Natural killer cell (primary cell): ENCODE results near the gene ANKRD11. TPM values are rescaled to one million over a fixed set of nuclear protein-coding genes. Genes with fewer than 3 reads are reported as not detected.

Experiments used
- ATAC-seq, 3 donors: fragments of 150-1000 bp in 2 of 3; fragments of 200-7000 bp in 1 of 3; cut with Tn5 transposase; 1 replicate in 1 of 3; 2 replicates in 2 of 3; pipeline ENCODE4 v1.10.0; 2021; ENCODE audit warnings: mild to moderate bottlenecking in 2 of 3, moderate library complexity in 2 of 3
- DNase-seq, 2 donors: peaks; one replicate each; pipeline versions ENCODE4 v3.0.0 to v3.0.0-alpha.2; 2013 to 2021; ENCODE audit warnings: mixed read lengths in 1 of 2
- H3K27ac ChIP-seq: one replicate; pipeline ENCODE4 v1.5.1; 2013; ENCODE audit warnings: mild to moderate bottlenecking, low read length
- H3K27me3 ChIP-seq: one replicate; pipeline ENCODE4 v1.6.1; 2013; ENCODE audit warnings: low read length; ENCODE audit not compliant: control insufficient read depth, insufficient read depth
- H3K36me3 ChIP-seq: one replicate; pipeline ENCODE4 v1.6.1; 2013; ENCODE audit warnings: low read length; ENCODE audit not compliant: control insufficient read depth, insufficient read depth
- H3K4me1 ChIP-seq: one replicate; pipeline ENCODE4 v1.6.1; 2013; ENCODE audit warnings: low read length; ENCODE audit not compliant: control insufficient read depth, insufficient read depth
- H3K4me3 ChIP-seq: one replicate; pipeline ENCODE4 v1.5.1; 2013; ENCODE audit warnings: low read length
- H3K9me3 ChIP-seq: one replicate; pipeline ENCODE4 v1.6.1; 2013; ENCODE audit warnings: low read length; ENCODE audit not compliant: control insufficient read depth, insufficient read depth
- H3K27ac Mint-ChIP-seq, 2 donors: one replicate each; pipeline ENCODE4 v1.8.0; 2022; ENCODE audit warnings: mild to moderate bottlenecking in 2 of 2, mixed read lengths in 2 of 2, moderate library complexity in 1 of 2
- H3K27me3 Mint-ChIP-seq, 2 donors: one replicate each; pipeline ENCODE4 v1.8.0; 2022; ENCODE audit warnings: low read depth in 2 of 2, mixed read lengths in 2 of 2
- H3K36me3 Mint-ChIP-seq: one replicate; pipeline ENCODE4 v1.8.0; 2022; ENCODE audit warnings: mixed read lengths
- H3K4me1 Mint-ChIP-seq, 2 donors: one replicate each; pipeline ENCODE4 v1.8.0; 2022; ENCODE audit warnings: mixed read lengths in 2 of 2
- H3K4me3 Mint-ChIP-seq: one replicate; pipeline ENCODE4 v1.8.0; 2022; ENCODE audit warnings: mild to moderate bottlenecking, moderate library complexity, mixed read lengths
- H3K9me3 Mint-ChIP-seq, 2 donors: one replicate each; pipeline ENCODE4 v1.8.0; 2022; ENCODE audit warnings: mixed read lengths in 2 of 2
- WGBS: methylation state at CpG from one replicate; pipeline ENCODE4 v1.1.7; 2013; ENCODE audit warnings: missing lambda C conversion rate; ENCODE audit not compliant: insufficient coverage; 5-methylcytosine and 5-hydroxymethylcytosine counted together
- intact Hi-C: fragments of 100-400 bp; cut with micrococcal nuclease; formaldehyde crosslinking; loops from one replicate; pipeline ENCODE4 v1.14.2; 2022
- total RNA-seq, 4 donors: library from RNA; stranded (reverse); fragments of 120-200 nt in 1 of 4; gene quantifications; one replicate each; pipeline versions ENCODE4 v1.2.3 to v1.2.4, GENCODE V29; 2013 to 2022
- TF ChIP-seq, protein P1 (sequence below): fragments of 200-600 bp; IDR thresholded peaks from one replicate; pipeline ENCODE4 v1.8.0; 2022; ENCODE audit warnings: antibody characterized with exemption

ANKRD11 gene
- total RNA-seq, 3 donors from 2014 or later (not counting 1 experiment from before 2014, with no cell fraction given) = 230 to 299 (median 287) TPM

DNA sequence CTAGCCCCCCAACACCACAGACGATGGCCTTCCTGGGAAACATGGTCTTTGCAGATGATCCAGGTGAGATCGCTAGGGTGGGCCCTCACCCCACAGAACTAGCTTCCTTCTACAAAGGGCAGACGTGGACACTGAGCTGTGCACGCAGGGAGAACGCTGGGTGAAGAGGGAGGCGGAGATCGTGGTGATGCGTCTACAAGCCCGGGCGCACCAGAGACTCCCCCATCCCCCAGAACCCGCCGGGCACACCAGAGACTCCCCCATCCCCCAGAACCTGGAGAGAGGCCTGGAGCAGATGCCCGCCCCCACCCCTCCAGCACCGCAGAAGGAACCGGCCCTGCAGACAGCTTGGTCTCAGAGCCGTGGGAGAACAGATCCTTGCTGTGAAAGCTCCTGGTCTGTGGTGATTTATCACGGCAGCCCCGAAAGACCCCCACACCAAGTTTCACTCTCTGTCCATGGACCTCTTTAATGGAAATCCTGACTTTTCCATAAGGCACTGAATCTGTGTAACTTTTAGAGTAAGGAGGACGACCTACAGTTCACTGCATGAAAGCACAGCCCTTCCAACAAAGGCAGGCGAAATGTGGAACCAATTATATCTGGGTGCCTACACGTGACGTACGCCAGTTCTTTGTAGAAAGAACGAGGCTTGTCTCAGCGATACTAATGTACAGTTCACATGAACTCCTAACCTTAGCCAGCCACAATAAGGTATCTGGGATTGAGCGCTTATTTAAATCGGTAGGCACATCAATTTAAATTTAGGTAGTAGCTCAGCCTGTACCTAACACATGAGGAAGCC, 88.5 kb downstream of the ANKRD11 start:
- Histone ChIP-seq H3K4me1 (peaks cover 75% of the 10 kb centered on the region), H3K27me3 (no peaks in the 10 kb centered on the region), H3K27ac (no peak overlapping the region), H3K36me3 (no peaks in the 10 kb centered on the region), H3K4me3 (no peak overlapping the region), H3K9me3 (no peaks in the 10 kb centered on the region)
- H3K27ac Mint-ChIP-seq = peak overlapping the region; percentile 26 to 63
- H3K4me3 Mint-ChIP-seq = no peak overlapping the region
- intact Hi-C loops = no loop called here
- 85% methylated on average over 16 of the region's 27 CpGs for WGBS
- no peaks in the 10 kb centered on the region for H3K27me3 Mint-ChIP-seq
- TF ChIP-seq, protein P1, sequence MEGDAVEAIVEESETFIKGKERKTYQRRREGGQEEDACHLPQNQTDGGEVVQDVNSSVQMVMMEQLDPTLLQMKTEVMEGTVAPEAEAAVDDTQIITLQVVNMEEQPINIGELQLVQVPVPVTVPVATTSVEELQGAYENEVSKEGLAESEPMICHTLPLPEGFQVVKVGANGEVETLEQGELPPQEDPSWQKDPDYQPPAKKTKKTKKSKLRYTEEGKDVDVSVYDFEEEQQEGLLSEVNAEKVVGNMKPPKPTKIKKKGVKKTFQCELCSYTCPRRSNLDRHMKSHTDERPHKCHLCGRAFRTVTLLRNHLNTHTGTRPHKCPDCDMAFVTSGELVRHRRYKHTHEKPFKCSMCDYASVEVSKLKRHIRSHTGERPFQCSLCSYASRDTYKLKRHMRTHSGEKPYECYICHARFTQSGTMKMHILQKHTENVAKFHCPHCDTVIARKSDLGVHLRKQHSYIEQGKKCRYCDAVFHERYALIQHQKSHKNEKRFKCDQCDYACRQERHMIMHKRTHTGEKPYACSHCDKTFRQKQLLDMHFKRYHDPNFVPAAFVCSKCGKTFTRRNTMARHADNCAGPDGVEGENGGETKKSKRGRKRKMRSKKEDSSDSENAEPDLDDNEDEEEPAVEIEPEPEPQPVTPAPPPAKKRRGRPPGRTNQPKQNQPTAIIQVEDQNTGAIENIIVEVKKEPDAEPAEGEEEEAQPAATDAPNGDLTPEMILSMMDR = no peak
- H3K36me3 Mint-ChIP-seq = no peaks in the 10 kb centered on the region
- H3K4me1 Mint-ChIP-seq = peaks cover 60 to 70% of the 10 kb centered on the region in 2 donors
- ATAC-seq = no peak
- H3K9me3 Mint-ChIP-seq = no peaks in the 10 kb centered on the region
- no peak for DNase-seq

DNA sequence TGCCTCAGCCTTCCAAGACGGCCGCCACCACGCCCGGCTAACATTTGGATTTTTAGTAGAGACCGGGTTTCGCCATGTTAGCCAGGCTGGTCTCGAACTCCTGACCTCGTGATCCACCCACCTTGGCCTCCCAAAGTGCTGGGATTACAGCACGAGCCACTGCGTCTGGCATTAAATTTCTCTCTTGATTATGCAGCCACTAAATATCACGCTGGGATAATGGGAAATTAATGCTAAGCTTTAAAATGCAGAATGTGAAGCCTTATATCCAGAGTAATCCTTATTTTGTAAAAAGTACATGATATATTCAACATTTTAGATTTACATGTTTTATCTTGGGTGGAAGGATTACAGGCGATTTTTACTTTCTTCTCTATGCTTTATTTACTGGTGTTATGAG, 89.2 kb downstream of the ANKRD11 start:
- Histone ChIP-seq H3K27me3 (no peaks in the 10 kb centered on the region), H3K4me1 (peaks cover 68% of the 10 kb centered on the region), H3K9me3 (no peaks in the 10 kb centered on the region), H3K36me3 (no peaks in the 10 kb centered on the region), H3K27ac (no peak overlapping the region), H3K4me3 (no peak overlapping the region)
- Mint-ChIP-seq H3K9me3 (no peaks in the 10 kb centered on the region), H3K4me1 (peaks cover 54 to 63% of the 10 kb centered on the region in 2 donors), H3K4me3 (no peak overlapping the region), H3K27me3 (no peaks in the 10 kb centered on the region), H3K27ac (peak overlapping the region in 1 of 2 donors; percentile 26), H3K36me3 (no peaks in the 10 kb centered on the region)
- intact Hi-C loops = no loop called here
- TF ChIP-seq, protein P1 = no peak
- ATAC-seq (no peak), DNase-seq (no peak)
- 96% methylated on average over 11 of the region's 12 CpGs for WGBS

DNA sequence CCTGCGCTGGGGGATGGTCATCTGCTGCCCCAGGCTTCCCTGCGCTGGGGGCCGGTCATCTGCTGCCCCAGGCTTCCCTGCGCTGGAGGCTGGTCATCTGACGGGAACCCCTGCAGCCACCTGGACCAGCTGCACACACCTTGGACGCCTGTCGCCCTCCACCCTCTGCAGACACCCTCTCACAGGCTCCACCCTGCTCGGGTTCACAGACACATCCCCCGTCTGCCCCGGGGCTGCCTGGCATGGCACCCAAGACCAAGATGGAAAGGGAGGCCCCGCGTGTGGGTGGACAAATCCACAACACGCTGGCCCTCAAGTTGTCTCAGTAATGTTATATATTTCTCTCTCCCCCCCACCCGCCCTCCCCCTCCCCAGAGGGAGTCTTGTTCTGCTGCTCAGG, 89.6 kb downstream of the ANKRD11 start:
- no peak overlapping the region for H3K27ac Mint-ChIP-seq
- peaks cover 49 to 60% of the 10 kb centered on the region in 2 donors for H3K4me1 Mint-ChIP-seq
- H3K27ac ChIP-seq = no peak overlapping the region
- H3K36me3 ChIP-seq = no peaks in the 10 kb centered on the region
- TF ChIP-seq, protein P1 = no peak
- no peak for ATAC-seq
- intact Hi-C loops = no loop called here
- DNase-seq = no peak
- WGBS = 82% methylated on average over 12 of the region's 14 CpGs
- no peaks in the 10 kb centered on the region for H3K36me3 Mint-ChIP-seq
- no peaks in the 10 kb centered on the region for H3K27me3 ChIP-seq
- H3K9me3 Mint-ChIP-seq = no peaks in the 10 kb centered on the region
- no peak overlapping the region for H3K4me3 Mint-ChIP-seq
- H3K9me3 ChIP-seq = no peaks in the 10 kb centered on the region
- no peaks in the 10 kb centered on the region for H3K27me3 Mint-ChIP-seq
- peaks cover 65% of the 10 kb centered on the region for H3K4me1 ChIP-seq
- no peak overlapping the region for H3K4me3 ChIP-seq
